HuH-7.5 (cell line): ENCODE data around the gene HS3ST3A1.

Experiments used
- DNase-seq: peaks from one replicate; pipeline ENCODE4 v3.0.0; 2011; ENCODE audit warnings: low spot score

Gene HS3ST3A1

DNA sequence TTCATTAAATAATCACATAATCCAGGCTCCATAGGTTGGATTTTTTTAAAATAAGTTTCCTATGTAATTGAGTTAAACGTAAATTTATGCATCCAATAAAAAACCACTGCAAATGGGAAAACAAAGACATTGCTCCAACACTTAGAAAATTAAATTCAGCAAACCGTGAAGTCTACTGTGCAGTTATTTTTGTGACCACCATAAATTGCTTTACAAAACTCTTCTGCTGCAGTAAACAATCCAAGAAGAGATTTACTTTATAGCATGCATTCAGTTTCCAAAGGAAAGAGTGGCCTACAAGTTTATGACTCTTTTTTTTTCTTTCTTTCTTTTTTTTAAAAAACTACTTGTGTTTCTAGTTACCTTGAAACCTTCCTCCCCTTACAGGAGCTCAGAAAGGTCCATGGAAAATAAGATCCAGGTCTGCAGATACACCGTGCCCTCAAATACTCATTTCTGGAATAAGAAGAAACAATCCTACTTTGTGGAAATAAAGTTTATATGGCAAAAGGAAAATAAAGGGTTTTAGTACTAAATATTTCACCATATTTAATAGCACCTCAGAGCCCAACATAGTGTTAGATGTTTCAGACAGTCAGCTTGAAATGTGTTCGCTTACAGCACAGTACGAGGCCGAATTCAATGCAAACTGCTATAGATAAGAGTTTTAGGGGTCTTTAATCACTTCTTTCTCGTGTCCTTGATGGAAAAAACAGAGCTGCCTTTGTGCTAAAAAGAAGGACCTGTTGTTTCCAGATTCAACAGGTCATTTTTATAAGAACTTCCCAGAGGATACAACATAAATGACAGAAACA lies 3.2 kb downstream of the HS3ST3A1 start:
- DNase-seq, result no peak

DNA sequence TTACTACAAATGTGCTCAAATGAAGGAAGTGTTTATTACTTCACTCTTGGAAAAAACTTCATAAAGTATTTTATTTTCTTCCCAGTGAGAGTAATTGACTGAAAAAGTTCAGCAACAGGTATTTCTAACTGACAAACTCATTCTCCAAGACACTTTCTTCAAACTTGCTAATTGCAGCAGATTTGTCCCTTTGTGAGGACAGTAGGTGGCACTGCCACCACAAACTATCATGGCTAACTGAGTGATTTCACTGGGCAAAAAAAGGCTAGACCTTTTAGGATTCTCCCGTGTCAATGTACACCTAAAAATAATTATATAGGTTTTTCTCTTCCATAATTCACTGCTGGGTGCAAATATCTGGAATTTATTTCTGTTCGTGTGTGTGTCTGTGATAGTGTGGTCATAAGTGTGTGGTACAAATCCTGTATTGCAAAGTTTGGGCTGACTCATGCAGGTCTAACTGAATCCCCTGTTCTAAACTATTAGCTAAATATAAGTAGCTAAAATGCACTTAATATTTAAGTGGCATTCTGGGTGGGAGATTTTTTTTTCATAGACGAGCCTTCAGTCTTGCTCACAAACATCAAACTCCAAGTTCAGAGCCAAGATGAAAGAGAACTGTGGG lies 3.9 kb downstream of the HS3ST3A1 start:
- peak; percentile 47 for DNase-seq

DNA sequence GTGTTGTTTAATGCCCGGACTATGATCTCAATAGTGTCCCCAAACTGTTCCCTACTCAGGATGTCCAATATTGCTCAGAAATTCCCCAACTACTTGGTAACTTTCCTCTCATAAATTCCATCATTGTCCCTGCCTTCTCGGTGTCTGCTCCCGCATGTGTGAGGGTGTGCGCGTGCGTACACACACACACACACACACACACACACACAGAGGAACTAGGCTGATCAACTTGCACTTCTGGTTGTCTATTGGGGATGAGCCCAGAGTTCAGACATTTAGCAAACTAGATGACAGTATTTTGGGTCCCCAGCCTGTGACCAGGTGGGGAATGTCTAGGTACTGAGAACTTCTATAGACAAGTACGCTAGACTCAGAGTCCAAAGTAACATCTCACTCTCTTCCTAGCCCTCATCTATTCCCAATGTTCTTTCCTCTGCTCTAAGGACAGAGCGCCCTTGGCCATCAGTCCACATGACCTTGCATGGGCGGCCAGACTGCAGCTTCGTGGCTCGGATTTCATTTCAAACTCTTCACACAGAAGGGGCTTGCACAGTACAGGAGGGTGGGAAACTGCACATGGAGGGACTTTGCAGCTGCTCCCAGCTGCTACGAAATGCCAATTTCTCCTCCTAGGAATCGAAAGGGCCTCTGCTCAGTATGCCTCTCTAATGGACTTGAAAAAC lies 5.3 kb downstream of the HS3ST3A1 start:
- no peak for DNase-seq

DNA sequence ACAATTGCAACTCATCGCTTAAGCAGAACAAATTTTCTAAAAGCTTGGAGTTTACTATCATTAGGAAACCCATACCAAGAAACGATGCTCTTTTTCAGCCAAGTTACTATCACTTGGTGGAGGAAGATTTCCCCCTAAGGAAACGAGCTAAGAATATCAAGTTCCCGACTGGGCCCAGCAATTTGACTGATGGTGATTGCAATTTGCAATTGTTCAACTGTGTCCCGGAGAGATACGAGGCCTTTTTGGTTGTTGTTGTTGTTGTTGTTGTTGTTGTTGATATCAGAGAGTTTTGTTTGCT lies 6.2 kb downstream of the HS3ST3A1 start:
- no peak for DNase-seq

DNA sequence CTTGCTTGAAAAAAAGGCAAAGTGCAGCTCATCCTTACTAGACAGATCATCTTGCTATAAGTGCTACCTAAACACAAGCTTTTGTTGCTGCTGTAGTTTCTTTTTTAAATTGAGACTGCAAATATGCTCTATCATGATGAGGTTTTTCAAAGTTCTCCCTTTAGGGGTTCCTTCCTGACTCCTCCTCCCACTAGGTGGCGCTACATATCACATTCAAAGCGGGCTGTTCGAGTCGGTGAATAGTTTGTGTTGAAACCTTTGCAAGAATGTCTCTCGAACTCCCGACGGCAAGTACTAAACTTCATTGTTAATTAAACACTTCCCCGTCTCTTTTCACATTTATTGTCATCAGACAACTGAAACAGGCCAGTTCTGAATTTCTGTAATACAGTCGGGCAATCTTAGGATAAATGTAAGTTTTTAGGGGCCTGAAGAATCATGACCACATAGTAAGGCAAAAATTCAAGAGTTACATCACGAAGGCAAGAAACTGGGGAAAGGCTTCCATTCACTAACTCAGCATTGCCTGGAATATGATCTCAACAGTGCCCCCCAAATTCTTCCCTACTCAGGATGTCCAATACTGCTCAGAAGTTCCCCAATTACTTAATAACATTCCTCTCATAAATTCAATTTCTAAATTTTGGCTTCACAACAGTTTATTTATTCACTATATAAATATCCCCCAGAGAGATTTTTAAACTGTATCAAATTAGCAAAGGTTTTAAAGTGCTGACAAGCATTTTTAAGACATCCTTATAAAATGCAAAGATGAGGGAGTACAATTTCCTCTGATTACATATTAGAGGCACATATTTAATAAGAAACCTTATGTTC lies 6.7 kb downstream of the HS3ST3A1 start:
- DNase-seq, result peak; percentile 39

DNA sequence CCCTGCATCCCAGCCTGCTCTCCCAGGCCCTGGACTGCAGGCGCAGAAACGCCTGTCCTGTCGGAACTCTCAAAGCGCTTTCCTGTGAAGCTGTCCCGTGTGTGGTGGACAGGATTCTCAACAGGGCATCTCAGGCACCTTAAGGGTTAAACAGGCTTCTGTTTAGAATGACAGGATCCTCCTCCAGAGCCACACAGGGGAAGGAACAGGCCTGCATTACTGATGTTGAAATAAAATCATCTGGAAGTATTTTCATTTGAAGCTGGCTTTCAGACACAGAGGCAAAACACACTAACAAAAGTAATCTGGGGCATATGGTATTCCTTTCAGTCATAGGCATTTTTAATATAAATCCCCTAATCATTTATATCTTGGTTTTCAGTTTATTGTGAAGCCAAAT lies 7.4 kb downstream of the HS3ST3A1 start:
- no peak for DNase-seq

DNA sequence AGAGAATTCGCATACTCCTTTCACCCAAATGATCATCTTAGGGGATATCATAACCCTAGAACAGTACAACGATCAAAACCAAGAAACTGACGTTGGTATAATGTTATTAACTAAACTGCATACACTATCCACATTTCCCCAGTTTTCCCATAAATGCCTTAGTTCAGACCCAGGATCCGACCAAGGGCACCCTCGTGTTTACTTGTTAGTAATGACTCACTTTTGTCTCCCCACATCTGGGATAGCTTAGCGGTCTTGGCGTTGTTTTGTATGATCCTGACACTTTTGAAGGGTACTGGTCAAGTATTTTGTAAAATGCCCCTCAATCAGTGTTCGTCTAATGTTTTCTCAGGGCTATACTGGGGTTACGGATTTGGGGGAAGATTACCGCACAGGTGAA lies 8.0 kb downstream of the HS3ST3A1 start:
- no peak for DNase-seq

DNA sequence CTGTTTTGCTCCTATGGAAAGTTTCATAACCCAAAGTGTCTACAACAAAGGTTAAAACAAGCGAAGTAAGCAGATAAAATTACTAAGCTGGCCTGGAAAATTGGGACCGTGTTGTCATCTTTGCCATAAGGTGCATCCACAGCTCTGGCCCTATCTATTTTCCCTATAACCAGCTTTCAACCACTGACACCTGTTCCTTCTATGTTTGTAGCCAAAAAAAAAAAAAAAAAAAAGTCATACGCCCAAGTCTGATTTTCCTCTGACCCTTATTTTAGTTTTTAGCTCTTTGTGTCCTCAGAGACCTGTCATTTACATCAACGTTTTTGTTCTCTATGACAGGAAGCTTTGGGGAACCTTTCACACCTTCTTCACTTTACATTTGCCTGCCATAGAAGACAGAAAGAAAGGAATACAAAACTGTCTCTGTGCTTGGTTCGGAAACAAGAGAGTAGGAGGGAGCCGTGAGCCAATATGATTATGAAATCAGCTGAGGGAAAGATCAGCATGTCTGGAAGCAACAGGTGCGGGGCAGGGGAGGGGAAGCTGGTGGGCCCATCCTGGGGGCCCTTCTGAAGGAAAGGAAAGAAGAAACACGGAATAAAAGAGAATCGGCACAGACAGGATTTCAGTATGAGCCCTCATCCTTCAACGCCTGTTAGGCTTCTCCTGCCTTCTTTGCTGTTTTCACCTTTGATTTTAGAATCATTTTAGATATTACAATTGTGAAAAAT lies 8.5 kb downstream of the HS3ST3A1 start:
- DNase-seq, result no peak

DNA sequence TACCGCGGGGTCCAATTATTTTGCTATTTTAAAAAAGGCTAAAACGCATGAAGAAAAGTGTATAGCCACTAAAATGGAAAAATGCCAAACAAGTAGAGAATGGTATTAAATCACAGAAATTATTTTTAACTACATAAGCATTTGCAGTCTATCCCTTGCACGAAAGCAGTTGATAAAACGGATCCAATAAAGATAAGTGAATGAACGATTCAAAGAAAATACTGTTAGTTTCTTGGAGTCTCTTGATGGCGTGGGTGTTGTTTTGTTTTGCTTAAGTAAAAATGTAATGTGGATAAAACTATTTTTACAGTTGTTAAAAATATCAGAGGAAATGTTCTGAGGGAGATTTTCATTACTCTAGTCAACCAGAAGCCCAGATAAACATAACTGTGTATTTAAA lies 9.3 kb downstream of the HS3ST3A1 start:
- no peak for DNase-seq

DNA sequence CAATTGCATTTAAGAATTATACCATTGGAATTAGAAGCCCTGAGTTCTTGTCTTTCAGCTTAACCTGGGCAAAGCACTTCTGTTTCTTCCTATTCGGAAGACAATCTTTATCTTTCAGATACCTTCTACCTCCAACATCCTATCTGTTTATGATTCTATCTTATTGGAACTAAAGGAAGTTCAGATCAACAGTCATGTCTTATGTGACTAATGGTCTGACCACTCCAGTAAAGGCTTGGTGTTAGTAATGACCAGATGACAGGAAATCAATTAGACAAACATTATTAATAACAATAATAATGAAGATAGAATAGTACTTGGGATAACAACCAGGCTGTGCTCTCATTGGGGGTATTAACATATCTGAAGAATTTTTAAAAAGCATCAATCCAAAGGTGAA lies 11.3 kb downstream of the HS3ST3A1 start:
- DNase-seq, result no peak

DNA sequence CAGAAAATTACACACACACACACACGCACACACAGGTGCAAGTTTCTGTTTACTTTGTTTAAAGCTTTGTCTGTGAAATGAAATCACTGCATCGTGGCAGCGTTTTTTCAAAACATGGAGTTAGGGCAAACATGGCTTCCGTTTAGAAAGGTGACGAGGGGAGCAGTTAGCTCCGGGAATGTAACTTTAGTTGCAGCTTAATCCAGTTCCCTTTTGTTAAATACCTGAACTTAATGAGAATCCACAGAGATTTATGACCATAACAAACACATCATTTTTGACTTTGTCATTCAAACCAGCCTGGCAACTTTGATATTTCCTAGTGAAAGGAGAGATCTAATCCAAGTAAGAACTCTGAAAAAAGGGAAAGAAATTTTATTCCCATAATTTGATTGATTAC lies 12.1 kb downstream of the HS3ST3A1 start:
- DNase-seq, result no peak

DNA sequence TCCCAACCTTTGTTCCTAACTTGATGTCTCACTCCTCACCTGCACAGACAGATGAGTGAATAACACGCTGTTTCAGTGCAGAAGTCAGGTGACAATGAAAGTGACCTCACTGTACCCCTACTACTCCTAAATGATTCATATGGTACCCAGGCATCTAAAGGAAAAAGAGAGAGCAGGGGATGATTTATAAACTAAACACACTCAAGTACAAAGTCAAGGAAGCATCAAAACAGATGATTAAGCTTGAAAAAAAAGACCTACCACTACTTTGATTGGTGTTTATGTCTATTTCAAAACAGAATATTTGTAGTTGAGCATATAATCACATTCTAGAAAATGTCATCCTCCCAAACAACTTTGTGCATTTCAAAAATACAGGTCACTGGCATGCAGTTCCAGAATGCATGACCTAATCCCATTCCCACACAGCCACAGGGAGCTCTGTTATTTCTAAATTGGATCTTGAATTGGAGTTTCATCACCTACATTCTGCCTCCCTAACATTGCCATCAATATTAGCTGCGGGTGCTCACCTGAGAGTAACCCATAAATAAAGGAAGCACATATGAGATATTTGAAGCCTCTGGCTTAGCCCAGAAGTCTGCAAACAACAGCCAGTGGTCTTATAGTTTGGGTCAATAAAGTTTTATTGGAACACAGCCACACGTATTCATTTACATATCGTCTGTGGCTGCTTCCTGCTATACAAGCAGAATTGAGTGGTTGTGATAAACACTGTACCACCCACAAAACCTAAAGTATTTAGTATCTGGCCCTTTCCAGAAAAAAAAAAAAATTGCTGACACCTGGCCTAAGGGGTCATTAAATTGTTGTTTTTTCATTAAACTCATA lies 14.0 kb downstream of the HS3ST3A1 start:
- DNase-seq, result no peak

DNA sequence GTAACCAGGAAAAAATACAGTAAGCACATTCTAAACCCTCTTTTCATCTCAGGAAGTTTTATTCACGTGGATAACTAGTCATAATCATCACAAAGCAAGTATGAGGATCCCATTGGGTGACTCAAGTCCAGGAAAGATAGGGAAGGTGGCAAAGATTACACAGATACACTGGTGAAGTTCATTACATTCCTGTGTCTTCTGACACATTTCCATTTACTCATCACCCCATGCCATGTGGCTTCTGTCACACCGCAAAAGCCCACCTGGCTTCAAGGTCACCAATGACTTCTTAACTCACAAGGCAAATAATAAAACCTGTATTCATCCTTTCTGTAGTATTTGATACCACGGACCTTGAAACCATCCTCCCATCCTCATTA lies 17.0 kb downstream of the HS3ST3A1 start:
- DNase-seq, result no peak

DNA sequence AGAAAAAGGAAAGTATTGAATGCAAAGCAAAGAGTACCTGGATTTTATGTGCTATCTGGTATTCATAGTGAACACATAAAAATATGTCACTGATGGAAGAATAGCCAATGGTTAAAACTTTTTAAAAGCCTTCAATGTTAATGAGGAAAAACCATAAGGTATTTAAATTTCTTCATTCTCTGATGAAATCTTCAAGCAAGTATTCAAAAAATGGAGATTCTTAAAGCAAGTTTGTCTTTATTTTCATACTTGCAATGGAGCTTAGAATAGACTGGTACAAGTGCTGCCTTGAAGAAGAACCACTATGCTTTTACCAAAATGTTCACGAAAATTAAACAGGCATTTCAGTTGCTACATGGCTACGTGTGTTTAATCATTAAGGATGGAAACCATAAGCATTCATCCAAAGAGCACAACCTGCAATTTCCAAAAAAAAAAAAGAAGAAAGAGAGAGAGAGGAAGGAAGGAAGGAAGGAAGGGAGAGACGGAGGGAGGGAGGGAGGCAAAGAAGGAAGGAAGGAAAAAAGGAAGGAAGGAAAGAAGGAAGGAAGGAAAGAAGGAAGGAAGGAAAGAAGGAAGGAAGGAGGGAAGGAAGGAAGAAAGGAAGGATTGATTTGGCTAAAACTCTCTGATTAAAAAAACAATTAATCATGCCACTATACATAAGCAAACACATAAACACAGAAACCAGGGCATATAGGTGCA lies 17.6 kb downstream of the HS3ST3A1 start:
- no peak for DNase-seq

DNA sequence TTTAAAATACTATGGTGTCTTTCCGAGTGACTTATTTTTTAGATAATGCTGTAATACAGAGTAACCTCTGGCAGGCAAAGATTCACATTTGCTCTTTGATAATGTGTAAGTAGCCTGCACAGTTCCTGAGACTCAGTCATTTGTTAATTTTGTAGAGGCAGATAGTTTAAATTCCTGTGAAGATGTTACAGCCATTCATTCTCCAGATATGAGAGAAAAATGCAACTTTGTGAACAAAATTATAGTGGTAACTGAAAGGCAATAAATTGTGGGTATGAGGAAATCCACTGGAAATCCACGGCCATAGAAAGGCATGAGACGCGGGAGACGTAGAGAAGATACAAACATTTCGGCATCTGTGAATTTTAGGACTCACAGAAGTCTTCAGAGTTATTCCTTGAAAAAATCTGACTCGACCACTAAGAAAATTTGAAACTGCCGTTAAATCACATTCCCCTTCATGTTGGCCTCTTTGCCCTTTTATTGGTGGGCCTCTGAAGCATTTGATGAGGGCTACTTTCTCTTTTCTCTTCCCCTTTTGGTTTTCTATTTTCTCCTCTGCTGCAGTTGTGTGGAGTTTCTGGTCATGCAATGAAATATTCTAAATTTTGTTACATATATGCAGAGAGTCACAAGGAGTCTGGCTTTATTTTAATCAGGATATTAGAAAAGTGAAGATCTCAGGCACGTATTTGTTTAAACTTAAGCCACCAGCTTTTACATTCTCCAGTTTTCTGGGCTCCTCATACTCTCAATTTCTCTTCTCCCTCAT lies 18.8 kb downstream of the HS3ST3A1 start:
- DNase-seq, result no peak

DNA sequence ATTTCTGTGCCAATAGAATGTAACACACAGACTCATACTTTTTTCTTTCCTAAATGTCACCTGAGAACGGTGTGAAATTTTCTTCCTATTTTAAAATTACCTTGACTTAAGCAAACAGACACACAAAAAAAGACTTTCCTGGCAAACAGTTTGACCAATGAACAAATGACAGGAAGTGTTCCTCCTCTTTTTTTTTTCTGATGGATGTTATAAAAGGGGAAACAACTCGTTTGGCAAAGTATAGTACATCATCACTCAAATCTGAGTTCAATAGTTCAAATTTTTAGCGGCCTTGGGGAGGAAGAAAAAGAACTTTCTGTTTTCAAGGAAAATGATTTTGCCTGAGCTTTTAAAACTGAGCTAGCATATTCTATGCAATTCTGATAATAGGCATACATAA lies 19.8 kb downstream of the HS3ST3A1 start:
- no peak for DNase-seq

DNA sequence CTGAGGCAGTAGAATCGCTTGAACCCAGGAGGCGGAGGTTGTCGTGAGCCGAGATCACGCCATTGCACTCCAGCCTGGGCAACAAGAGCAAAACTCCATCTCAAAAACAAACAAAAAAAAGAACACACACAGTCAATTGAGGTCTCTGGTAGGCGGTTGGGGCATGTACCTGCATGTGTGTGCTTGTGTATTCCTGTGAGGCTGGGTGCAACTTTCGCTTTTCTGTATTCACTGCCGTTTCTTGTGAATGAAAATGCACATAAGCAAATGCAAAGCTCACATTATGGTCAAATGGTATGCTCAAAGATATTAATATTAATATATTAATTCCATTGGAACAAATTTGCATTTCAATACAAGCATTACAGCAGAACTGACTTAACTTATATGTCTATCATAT lies 20.9 kb downstream of the HS3ST3A1 start:
- no peak for DNase-seq

DNA sequence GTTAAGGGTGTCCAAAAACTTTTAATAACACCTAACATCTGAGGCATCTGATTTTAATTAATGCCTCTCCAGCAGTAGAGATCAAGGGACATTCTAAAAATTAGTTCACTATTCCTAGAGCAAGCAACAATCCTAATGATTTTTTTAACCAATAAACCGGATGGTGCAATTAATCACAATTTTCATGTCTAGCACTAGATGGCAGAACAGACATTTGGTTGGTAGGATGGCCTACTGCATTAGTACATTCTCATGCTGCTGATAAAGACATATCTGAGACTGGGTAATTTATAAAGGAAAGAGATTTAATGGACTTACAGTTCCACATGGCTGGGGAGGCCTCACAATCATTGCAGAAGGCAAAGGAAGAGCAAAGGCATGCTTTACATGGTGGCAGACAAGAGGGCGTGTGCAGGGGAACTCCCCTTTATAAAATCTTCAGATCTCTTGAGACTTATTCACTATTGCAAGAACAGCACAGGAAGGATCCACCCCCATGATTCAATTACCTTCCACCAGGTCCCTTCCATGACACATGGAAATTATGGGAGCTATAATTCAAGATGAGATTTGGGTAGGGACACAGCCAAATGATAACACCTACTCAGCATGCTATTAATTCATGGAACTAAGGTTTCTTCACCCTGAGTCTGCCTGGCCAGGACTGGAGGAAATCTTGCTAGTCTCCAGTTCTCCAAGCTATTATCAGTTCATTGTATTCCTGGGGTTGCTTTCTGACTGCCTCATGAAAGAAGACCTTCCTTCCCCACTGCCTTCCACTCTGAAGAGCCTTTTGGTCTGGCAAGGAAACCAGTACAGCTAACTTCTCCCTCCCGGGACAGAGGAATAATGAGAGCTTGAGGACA lies 24.8 kb downstream of the HS3ST3A1 start:
- no peak for DNase-seq
